Small intestine (tissue), 16 donors: ENCODE results near the gene CD53. TPM values are rescaled to one million over a fixed set of nuclear protein-coding genes. Genes with fewer than 3 reads are reported as not detected.
"Not testable (repeated sequence)": the region's sequence is repeated elsewhere in the genome, so short reads cannot be mapped to it uniquely, and the experiment has no call there.

ENCODE experiments used
- DNase-seq, 2 donors: peaks; one replicate each; pipeline versions ENCODE4 v3.0.0 to v3.0.0-alpha.2; 2013
- FAIRE-seq: peaks from 2 replicates; lab custom pipeline; 2012; peaks lifted over from hg19 to GRCh38; lab: Jason Lieb, UNC
- H3K27ac ChIP-seq, 3 donors: one replicate each; pipeline ENCODE4 v1.5.1; 2013; ENCODE audit warnings: low read length in 2 of 3, mild to moderate bottlenecking in 2 of 3, control low read depth in 1 of 3, inconsistent platforms in 1 of 3, low read depth in 1 of 3, moderate library complexity in 1 of 3
- H3K27me3 ChIP-seq, 3 donors: one replicate each; pipeline ENCODE4 v1.6.1; 2013; ENCODE audit warnings: low read length in 3 of 3, inconsistent platforms in 1 of 3; ENCODE audit not compliant: control insufficient read depth in 3 of 3, insufficient read depth in 3 of 3
- H3K36me3 ChIP-seq, 3 donors: one replicate each; pipeline ENCODE4 v1.6.1; 2013; ENCODE audit warnings: low read length in 3 of 3, inconsistent platforms in 1 of 3, low read depth in 1 of 3, mild to moderate bottlenecking in 1 of 3, moderate library complexity in 1 of 3; ENCODE audit not compliant: control insufficient read depth in 3 of 3, insufficient read depth in 2 of 3
- H3K4me1 ChIP-seq, 3 donors: one replicate each; pipeline ENCODE4 v1.6.1; 2013; ENCODE audit warnings: low read length in 2 of 3, inconsistent platforms in 1 of 3, low read depth in 1 of 3, mild to moderate bottlenecking in 1 of 3, moderate library complexity in 1 of 3; ENCODE audit not compliant: control insufficient read depth in 3 of 3, insufficient read depth in 2 of 3
- H3K4me3 ChIP-seq, 3 donors: one replicate each; pipeline ENCODE4 v1.5.1; 2013; ENCODE audit warnings: low read length in 3 of 3, control low read depth in 1 of 3, inconsistent platforms in 1 of 3, low read depth in 1 of 3, mild to moderate bottlenecking in 1 of 3, moderate library complexity in 1 of 3
- H3K9me3 ChIP-seq, 2 donors: one replicate each; pipeline ENCODE4 v1.6.1; 2013; ENCODE audit warnings: low read depth in 1 of 2, low read length in 1 of 2; ENCODE audit not compliant: control insufficient read depth in 2 of 2, insufficient read depth in 1 of 2
- WGBS, 3 donors: extraction: QIAGEN DNeasy Blood & Tissue Kit; methylation state at CpG; one replicate each; pipeline ENCODE4 v1.1.7; 2013; 5-methylcytosine and 5-hydroxymethylcytosine counted together
- long read RNA-seq, 10 donors: transcript quantifications; one replicate each; lab custom pipeline, GENCODE V29; 2026
- polyA plus RNA-seq, 4 donors: library from polyadenylated mRNA; stranded (reverse) in 3 of 4; unstranded in 1 of 4; fragments of 200-250 nt in 3 of 4; fragments of 120-200 nt in 1 of 4; gene quantifications; one replicate each; pipeline versions ENCODE4 v1.2.1 to v1.2.3, GENCODE V29; 2013
- donor health status: healthy with polysubstance abuse.
- donor health status: control.
- donor health status: control.
- donor health status: Bipolar disorder and iron deficiency.
- donor health status: healthy.

The CD53 gene
- polyA plus RNA-seq: 10 to 100 TPM in 3 of 4 donors, 1 to 10 TPM in 1; 9.6 to 35.8 (median 18.1) TPM
- long read RNA-seq, donor 1: 0 reads
- long read RNA-seq, donor 2, transcript CD53-201 (8 exons, 1,505 nt): major isoform, 7 of 7 reads
- long read RNA-seq, donor 2, partial matches to known transcripts: 0 of 7 reads
- long read RNA-seq, donor 2, other reads (novel, unspliced or antisense): 0 of 7 reads
- long read RNA-seq, donor 3, partial matches to known transcripts: 0 of 6 reads
- long read RNA-seq, donor 3, other reads (novel, unspliced or antisense): 0 of 6 reads
- long read RNA-seq, donor 4: 0 reads
- long read RNA-seq, donor 5, partial matches to known transcripts: 0 of 2 reads
- long read RNA-seq, donor 5, other reads (novel, unspliced or antisense): 0 of 2 reads
- long read RNA-seq, donor 6, partial matches to known transcripts: 5 of 7 reads
- long read RNA-seq, donor 6, other reads (novel, unspliced or antisense): 0 of 7 reads
- long read RNA-seq, donor 7: 0 reads
- long read RNA-seq, donor 8: 0 reads
- long read RNA-seq, donor 9, partial matches to known transcripts: 0 of 1 reads
- long read RNA-seq, donor 9, other reads (novel, unspliced or antisense): 0 of 1 reads
- long read RNA-seq, donor 10, transcript CD53-201 (8 exons, 1,505 nt): major isoform, 6 of 6 reads
- long read RNA-seq, donor 10, partial matches to known transcripts: 0 of 6 reads
- long read RNA-seq, donor 10, other reads (novel, unspliced or antisense): 0 of 6 reads

GRCh38 chr1:110872745-110873720 is at the start of gene CD53:
Gene CD53, plus strand, starts transcription at chr1:110873148. Its CDS starts 18,261 bp downstream, at chr1:110891409.
- FAIRE-seq: no peak
- peak within 1 kb of the TSS; percentile 25 to 48 (median 39) for H3K4me3 ChIP-seq
- peaks cover 0 to 3% (median 0%) of the 10 kb centered on the region in 3 donors for H3K4me1 ChIP-seq
- peak; percentile 5 to 49 for DNase-seq
- H3K27me3 ChIP-seq: peaks cover 0 to 3% (median 0%) of the 10 kb centered on the region in 3 donors
- no peaks in the 10 kb centered on the region for H3K9me3 ChIP-seq
- WGBS, 3 donors: 52 to 63% (median 57%) methylated on average over 11 of the region's 11 CpGs
- peak within 1 kb of the TSS; percentile 20 to 92 (median 75) for H3K27ac ChIP-seq
- H3K36me3 ChIP-seq: no peaks in the 10 kb centered on the region

GRCh38 chr1:110824192-110824591 is 48.8 kb upstream of the CD53 start:
- no peaks in the 10 kb centered on the region for H3K36me3 ChIP-seq
- no peaks in the 10 kb centered on the region for H3K27me3 ChIP-seq
- FAIRE-seq (no peak), DNase-seq (no peak)
- 77 to 82% (median 78%) methylated on average over 4 of the region's 4 CpGs for WGBS, 3 donors
- H3K27ac ChIP-seq: no peak overlapping the region
- no peak overlapping the region for H3K4me3 ChIP-seq
- H3K9me3 ChIP-seq: no peaks in the 10 kb centered on the region
- no peaks in the 10 kb centered on the region for H3K4me1 ChIP-seq

GRCh38 chr1:110829955-110830553 is 42.9 kb upstream of the CD53 start:
- H3K4me1 ChIP-seq: no peaks in the 10 kb centered on the region
- DNase-seq: peak; percentile 10 to 38
- WGBS, 3 donors: 45 to 50% (median 46%) methylated on average over 5 of the region's 5 CpGs
- FAIRE-seq: no peak
- H3K36me3 ChIP-seq: no peaks in the 10 kb centered on the region
- no peaks in the 10 kb centered on the region for H3K27me3 ChIP-seq
- no peak overlapping the region for H3K27ac ChIP-seq
- no peak overlapping the region for H3K4me3 ChIP-seq
- H3K9me3 ChIP-seq: no peaks in the 10 kb centered on the region

- H3K4me3 ChIP-seq, FAIRE-seq, H3K36me3 ChIP-seq, DNase-seq, H3K27ac ChIP-seq, H3K27me3 ChIP-seq, H3K4me1 ChIP-seq, H3K9me3 ChIP-seq: not testable (repeated sequence)
- 84 to 92% (median 87%) methylated on average over 2 to 3 of the region's 3 CpGs for WGBS, 3 donors
Measured at GRCh38 chr1:110833779-110834178, 39.2 kb upstream of the CD53 start.

- DNase-seq (no peak), FAIRE-seq (no peak)
- H3K27me3 ChIP-seq: no peaks in the 10 kb centered on the region
- WGBS, 3 donors: 22 to 61% (median 42%) methylated on average over 4 of the region's 4 CpGs
- H3K9me3 ChIP-seq: no peaks in the 10 kb centered on the region
- H3K4me1 ChIP-seq: no peaks in the 10 kb centered on the region
- H3K27ac ChIP-seq: no peak overlapping the region
- H3K36me3 ChIP-seq: no peaks in the 10 kb centered on the region
- H3K4me3 ChIP-seq: no peak overlapping the region
Measured at GRCh38 chr1:110846861-110847260, 26.1 kb upstream of the CD53 start.

- no peak overlapping the region for H3K27ac ChIP-seq
- DNase-seq (no peak), FAIRE-seq (no peak)
- WGBS, 3 donors: 47 to 64% (median 63%) methylated on average over 2 of the region's 2 CpGs
- no peaks in the 10 kb centered on the region for H3K36me3 ChIP-seq
- H3K4me3 ChIP-seq: no peak overlapping the region
- H3K9me3 ChIP-seq: no peaks in the 10 kb centered on the region
- no peaks in the 10 kb centered on the region for H3K27me3 ChIP-seq
- no peaks in the 10 kb centered on the region for H3K4me1 ChIP-seq
Measured at GRCh38 chr1:110850145-110850544, 22.8 kb upstream of the CD53 start.

GRCh38 chr1:110850627-110851026 is 22.3 kb upstream of the CD53 start:
- H3K36me3 ChIP-seq: no peaks in the 10 kb centered on the region
- no peak overlapping the region for H3K27ac ChIP-seq
- no peaks in the 10 kb centered on the region for H3K27me3 ChIP-seq
- no peaks in the 10 kb centered on the region for H3K4me1 ChIP-seq
- DNase-seq (peak in 1 of 2 donors; percentile 9), FAIRE-seq (no peak)
- no peak overlapping the region for H3K4me3 ChIP-seq
- 35 to 70% (median 57%) methylated on average over 1 of the region's 1 CpG for WGBS, 3 donors
- no peaks in the 10 kb centered on the region for H3K9me3 ChIP-seq
